ENCODE data around the gene CNTNAP4. TPM values are rescaled to one million over a fixed set of nuclear protein-coding genes. Genes with fewer than 3 reads are reported as not detected.

The CNTNAP4 gene
- total RNA-seq, 1 donor, result 2.4 TPM

DNA sequence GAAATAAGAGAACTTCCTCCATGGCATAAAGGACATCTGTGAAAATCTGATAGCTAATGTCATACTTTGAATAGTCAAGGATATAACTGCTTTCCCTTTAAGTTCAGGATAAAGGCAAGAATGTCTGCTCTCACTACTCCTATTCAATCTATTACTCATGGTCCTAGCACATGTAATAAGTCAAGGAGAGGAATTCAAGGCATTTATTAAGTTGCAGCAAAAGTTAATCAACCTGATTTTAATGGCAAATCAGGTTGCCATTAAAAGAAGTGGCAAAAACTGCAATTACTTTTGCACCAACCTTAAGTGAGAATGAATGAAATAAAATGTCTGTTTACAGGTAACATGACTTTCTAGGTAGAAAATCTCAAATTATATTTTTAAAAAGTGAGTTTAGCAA lies 225.9 kb downstream of the CNTNAP4 start:
- H3K4me3 ChIP-seq (ENCODE audit: low read depth, low read length), result no peak overlapping the region
- no peak for TF ChIP-seq CTCF (IDR thresholded peaks at IDR 0.05; ENCODE audit: insufficient read depth, low read length)
- DNase-seq (ENCODE audit: low read depth), result no peak

DNA sequence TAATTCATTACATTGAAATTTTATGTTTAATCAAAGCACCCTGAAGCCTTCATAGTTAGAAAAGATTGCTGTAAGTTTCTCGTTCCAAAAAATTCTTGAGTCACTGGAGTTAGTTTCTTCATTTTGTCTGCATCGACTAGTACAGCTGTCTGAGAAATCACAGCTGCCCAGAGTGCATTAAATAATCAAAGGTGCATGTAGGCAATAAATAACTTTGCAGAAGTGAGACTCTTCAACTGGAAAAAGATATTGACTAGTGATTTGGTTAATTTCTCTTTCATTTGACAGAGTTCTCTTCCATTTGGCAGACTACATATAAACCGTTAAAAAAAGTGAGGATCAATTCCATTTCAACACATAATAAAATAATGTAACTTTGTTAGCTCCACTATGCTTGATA lies 234.0 kb downstream of the CNTNAP4 start:
- no peak for DNase-seq (ENCODE audit: low read depth)
- no peak for TF ChIP-seq CTCF (IDR thresholded peaks at IDR 0.05; ENCODE audit: insufficient read depth, low read length)
- H3K4me3 ChIP-seq (ENCODE audit: low read depth, low read length), result no peak overlapping the region

- TF ChIP-seq CTCF (IDR thresholded peaks at IDR 0.05; ENCODE audit: insufficient read depth, low read length), result no peak
- no peak overlapping the region for H3K4me3 ChIP-seq (ENCODE audit: low read depth, low read length)
- DNase-seq (ENCODE audit: low read depth), result no peak
These were observed 241.6 kb downstream of the CNTNAP4 start for GRCh38 chr16:76518781-76519180.

- no peak for DNase-seq (ENCODE audit: low read depth)
- no peak overlapping the region for H3K4me3 ChIP-seq (ENCODE audit: low read depth, low read length)
- TF ChIP-seq CTCF (IDR thresholded peaks at IDR 0.05; ENCODE audit: insufficient read depth, low read length), result no peak
These were observed 247.2 kb downstream of the CNTNAP4 start for GRCh38 chr16:76524356-76524755.

DNA sequence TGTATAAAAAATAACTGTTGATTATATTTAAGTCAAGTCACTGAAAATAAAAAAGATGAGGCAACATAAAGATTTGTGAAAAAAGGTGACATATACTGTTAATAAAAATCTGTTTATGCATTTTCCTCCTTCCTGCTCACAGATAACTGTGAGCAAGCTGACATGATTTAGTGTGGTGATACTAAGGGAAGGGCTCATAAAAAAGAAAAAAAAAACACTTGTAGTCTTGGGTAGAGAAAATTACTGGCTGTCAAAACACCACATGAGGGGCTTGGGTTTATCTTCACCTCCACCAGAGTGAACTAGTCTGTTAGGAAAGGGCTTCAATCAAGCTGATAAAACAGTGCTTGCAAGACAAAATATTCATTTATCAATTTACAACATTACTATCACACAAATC lies 247.6 kb downstream of the CNTNAP4 start:
- DNase-seq (ENCODE audit: low read depth), result no peak
- no peak overlapping the region for H3K4me3 ChIP-seq (ENCODE audit: low read depth, low read length)
- no peak for TF ChIP-seq CTCF (IDR thresholded peaks at IDR 0.05; ENCODE audit: insufficient read depth, low read length)

- no peak overlapping the region for H3K4me3 ChIP-seq (ENCODE audit: low read depth, low read length)
- TF ChIP-seq CTCF (IDR thresholded peaks at IDR 0.05; ENCODE audit: insufficient read depth, low read length), result no peak
- DNase-seq (ENCODE audit: low read depth), result no peak
These were observed 250.0 kb downstream of the CNTNAP4 start for GRCh38 chr16:76527244-76527643.

DNA sequence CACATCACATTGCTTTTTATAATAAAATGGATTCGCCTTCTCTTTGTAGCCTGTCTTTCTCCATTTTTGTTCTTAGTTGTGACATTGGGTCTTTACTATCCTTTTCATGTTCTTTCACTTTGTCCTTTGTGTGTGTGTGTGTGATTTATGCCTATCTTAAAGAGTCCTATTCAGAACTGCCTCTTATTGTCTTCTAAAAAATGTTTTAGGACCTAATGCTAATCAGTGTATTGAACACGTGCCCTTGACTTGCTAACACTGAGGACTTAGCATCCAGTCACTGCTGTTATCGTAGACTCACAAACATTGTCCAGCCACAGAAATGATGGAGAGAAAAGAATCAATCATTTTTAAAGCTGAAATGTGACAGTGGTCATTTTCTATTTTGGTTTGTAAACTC lies 251.9 kb downstream of the CNTNAP4 start:
- H3K4me3 ChIP-seq (ENCODE audit: low read depth, low read length), result no peak overlapping the region
- no peak for DNase-seq (ENCODE audit: low read depth)
- no peak for TF ChIP-seq CTCF (IDR thresholded peaks at IDR 0.05; ENCODE audit: insufficient read depth, low read length)
